ENCODE data around the gene WFDC1. TPM values are rescaled to one million over a fixed set of nuclear protein-coding genes. Genes with fewer than 3 reads are reported as not detected.

Gene WFDC1
- total and polyA plus RNA-seq, 4 donors: 1.0 to 5.2 (median 2.9) TPM

DNA sequence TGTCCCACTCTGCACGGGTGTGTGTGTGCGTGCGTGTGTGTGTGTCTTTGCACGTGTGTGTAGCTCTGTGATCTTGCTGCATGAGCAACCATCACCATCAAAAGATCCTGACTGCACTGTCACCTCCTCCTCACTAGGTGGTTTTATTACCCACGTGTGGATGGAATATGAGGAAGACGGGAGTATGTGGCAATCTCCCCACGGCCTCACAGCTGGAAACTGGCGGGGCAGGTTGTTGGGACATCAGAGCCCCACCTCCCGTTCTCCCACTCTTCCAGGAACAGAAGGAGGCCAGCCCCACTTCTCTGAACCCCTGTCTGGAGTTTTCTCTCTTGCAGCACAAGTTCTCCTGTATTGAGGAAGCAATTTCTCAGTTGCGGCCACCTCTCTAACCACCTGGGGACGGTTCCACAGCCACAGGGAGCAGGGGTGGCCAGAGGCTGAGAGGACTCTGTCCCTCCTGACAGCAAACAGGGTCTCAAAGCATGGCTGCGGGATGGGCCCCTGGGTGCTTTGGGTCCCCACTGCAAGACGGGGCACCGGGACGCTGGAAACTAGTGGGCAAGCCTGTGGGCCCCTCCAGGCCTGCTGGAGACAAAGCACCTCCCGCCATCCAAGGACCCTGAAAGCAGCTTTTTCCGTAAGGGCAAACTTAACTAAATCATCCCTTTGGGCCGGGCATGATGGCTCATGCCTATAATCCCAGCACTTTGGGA lies 45.8 kb downstream of the WFDC1 start:
- no peak for DNase-seq (ENCODE audit: low spot score)
- Histone ChIP-seq H3K27ac (ENCODE audit: low read depth in 1 of 2, low read length in 2 of 2) (no peak overlapping the region), H3K4me1 (ENCODE audit: control insufficient read depth in 4 of 4, insufficient read depth in 4 of 4, low read length in 3 of 4) (no peaks in the 10 kb centered on the region), H3K36me3 (ENCODE audit: control insufficient read depth in 4 of 4, insufficient read depth in 3 of 4, low read depth in 1 of 4, low read length in 3 of 4) (no peaks in the 10 kb centered on the region), H3K27me3 (ENCODE audit: control insufficient read depth in 4 of 4, insufficient read depth in 4 of 4, low read length in 3 of 4) (no peaks in the 10 kb centered on the region), H3K4me3 (ENCODE audit: low read depth in 1 of 3, low read length in 3 of 3) (no peak overlapping the region), H3K9ac (ENCODE audit: low read depth in 1 of 2, low read length in 2 of 2) (no peak overlapping the region), H3K9me3 (ENCODE audit: control insufficient read depth in 4 of 4, low read length in 3 of 4) (no peaks in the 10 kb centered on the region)
- TF ChIP-seq, protein P1, sequence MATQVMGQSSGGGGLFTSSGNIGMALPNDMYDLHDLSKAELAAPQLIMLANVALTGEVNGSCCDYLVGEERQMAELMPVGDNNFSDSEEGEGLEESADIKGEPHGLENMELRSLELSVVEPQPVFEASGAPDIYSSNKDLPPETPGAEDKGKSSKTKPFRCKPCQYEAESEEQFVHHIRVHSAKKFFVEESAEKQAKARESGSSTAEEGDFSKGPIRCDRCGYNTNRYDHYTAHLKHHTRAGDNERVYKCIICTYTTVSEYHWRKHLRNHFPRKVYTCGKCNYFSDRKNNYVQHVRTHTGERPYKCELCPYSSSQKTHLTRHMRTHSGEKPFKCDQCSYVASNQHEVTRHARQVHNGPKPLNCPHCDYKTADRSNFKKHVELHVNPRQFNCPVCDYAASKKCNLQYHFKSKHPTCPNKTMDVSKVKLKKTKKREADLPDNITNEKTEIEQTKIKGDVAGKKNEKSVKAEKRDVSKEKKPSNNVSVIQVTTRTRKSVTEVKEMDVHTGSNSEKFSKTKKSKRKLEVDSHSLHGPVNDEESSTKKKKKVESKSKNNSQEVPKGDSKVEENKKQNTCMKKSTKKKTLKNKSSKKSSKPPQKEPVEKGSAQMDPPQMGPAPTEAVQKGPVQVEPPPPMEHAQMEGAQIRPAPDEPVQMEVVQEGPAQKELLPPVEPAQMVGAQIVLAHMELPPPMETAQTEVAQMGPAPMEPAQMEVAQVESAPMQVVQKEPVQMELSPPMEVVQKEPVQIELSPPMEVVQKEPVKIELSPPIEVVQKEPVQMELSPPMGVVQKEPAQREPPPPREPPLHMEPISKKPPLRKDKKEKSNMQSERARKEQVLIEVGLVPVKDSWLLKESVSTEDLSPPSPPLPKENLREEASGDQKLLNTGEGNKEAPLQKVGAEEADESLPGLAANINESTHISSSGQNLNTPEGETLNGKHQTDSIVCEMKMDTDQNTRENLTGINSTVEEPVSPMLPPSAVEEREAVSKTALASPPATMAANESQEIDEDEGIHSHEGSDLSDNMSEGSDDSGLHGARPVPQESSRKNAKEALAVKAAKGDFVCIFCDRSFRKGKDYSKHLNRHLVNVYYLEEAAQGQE (IDR thresholded peaks at IDR 0.05): no peak
- TF ChIP-seq ATF3 (IDR thresholded peaks at IDR 0.05) (no peak), HNF4A (conservative IDR thresholded peaks at IDR 0.05) (no peak), FOXA2 (IDR thresholded peaks at IDR 0.05) (no peak), GABPA (IDR thresholded peaks at IDR 0.05 in 1 of 2, conservative IDR thresholded peaks at IDR 0.05 in 1 of 2) (no peak), FOXA1 (IDR thresholded peaks at IDR 0.05) (no peak), JUND (IDR thresholded peaks at IDR 0.05) (no peak), HNF4G (IDR thresholded peaks at IDR 0.05) (no peak), SP1 (IDR thresholded peaks at IDR 0.05) (no peak), ZBTB33 (IDR thresholded peaks at IDR 0.05) (no peak), TAF1 (conservative IDR thresholded peaks at IDR 0.05) (no peak), EGR1 (IDR thresholded peaks at IDR 0.05; ENCODE audit: low read depth in 2 of 2) (no peak), NR2F2 (IDR thresholded peaks at IDR 0.05) (no peak), RAD21 (IDR thresholded peaks at IDR 0.05) (no peak), RXRA (IDR thresholded peaks at IDR 0.05) (no peak)
- TF ChIP-seq, protein P2, sequence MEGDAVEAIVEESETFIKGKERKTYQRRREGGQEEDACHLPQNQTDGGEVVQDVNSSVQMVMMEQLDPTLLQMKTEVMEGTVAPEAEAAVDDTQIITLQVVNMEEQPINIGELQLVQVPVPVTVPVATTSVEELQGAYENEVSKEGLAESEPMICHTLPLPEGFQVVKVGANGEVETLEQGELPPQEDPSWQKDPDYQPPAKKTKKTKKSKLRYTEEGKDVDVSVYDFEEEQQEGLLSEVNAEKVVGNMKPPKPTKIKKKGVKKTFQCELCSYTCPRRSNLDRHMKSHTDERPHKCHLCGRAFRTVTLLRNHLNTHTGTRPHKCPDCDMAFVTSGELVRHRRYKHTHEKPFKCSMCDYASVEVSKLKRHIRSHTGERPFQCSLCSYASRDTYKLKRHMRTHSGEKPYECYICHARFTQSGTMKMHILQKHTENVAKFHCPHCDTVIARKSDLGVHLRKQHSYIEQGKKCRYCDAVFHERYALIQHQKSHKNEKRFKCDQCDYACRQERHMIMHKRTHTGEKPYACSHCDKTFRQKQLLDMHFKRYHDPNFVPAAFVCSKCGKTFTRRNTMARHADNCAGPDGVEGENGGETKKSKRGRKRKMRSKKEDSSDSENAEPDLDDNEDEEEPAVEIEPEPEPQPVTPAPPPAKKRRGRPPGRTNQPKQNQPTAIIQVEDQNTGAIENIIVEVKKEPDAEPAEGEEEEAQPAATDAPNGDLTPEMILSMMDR (IDR thresholded peaks at IDR 0.05; ENCODE audit: low read depth, low read length, missing input control): no peak
- TF ChIP-seq, protein P3, sequence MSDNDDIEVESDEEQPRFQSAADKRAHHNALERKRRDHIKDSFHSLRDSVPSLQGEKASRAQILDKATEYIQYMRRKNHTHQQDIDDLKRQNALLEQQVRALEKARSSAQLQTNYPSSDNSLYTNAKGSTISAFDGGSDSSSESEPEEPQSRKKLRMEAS (IDR thresholded peaks at IDR 0.05): no peak
- 71% methylated on average over 18 of the region's 18 CpGs for WGBS

Measured in liver (tissue), 9 donors.